NB4 (cell line): ENCODE measurements around the gene TNFRSF1A.

Experiments used
- CTCF ChIP-seq: IDR thresholded peaks from one replicate; pipeline ENCODE4 v1.5.1; 2012; ENCODE audit warnings: low read depth, low read length
- POLR2A ChIP-seq: IDR thresholded peaks from 2 replicates; pipeline ENCODE4 v1.6.1; 2011; ENCODE audit warnings: mild to moderate bottlenecking; ENCODE audit not compliant: insufficient read length; ENCODE audit errors: extremely low read depth

DNA sequence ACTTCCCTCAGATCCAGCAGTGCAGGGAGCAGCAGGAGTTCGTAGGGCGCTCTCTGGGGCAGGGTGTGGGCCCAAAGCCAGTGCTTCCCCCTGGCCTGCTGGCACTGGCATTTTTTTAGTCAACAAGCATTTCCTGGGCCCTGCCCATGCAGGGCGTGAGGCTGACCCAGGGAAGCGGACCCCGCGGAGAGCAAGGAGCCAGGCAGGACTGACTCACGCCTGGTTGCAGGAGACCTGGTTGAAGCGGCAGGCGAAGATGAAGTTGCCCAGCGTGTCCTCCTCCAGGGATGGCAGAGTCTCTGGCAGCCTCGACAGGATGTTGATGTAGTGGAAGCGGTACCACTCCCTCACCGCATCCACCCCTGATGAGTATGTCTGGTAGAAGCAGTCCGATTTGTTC, 20.0 kb upstream of the TNFRSF1A start:
- TF ChIP-seq CTCF (no peak), POLR2A (no peak)
